Esophagus mucosa (tissue), 1 donor: ENCODE results near the gene FAAP24. TPM values are rescaled to one million over a fixed set of nuclear protein-coding genes. Genes with fewer than 3 reads are reported as not detected.
A peak's percentile ranks its signal among the peaks of the same experiment; 100 is the strongest.
"Not testable (repeated sequence)": the region's sequence is repeated elsewhere in the genome, so short reads cannot be mapped to it uniquely, and the experiment has no call there.

ENCODE experiments used
- ATAC-seq: fragments of 200-7000 bp; cut with Tn5 transposase; one replicate; pipeline ENCODE4 v1.9.1; 2020
- total RNA-seq: library from RNA; stranded (reverse); gene quantifications from one replicate; pipeline ENCODE4 v1.2.4, GENCODE V29; 2023
- donor health status: DM: yes; HTN: yes; CAD: no.

The FAAP24 gene
- 3.8 TPM for total RNA-seq

- peak; percentile 99 for ATAC-seq
Observed at GRCh38 chr19:32971715-32972540, at the start of gene FAAP24, which contains the start of gene CEP89. Gene FAAP24 (plus strand): TSS chr19:32972242. CDS start chr19:32973197, 955 bp downstream. Gene CEP89 (minus strand): TSS chr19:32971958. CDS start chr19:32971874, 84 bp downstream.

GRCh38 chr19:32924200-32924599, 47.8 kb upstream of the FAAP24 start:
- no peak for ATAC-seq

GRCh38 chr19:32928806-32929205, 43.2 kb upstream of the FAAP24 start:
- ATAC-seq, result no peak

- ATAC-seq, result no peak
Observed at GRCh38 chr19:32930567-32930966, 41.5 kb upstream of the FAAP24 start.

GRCh38 chr19:32933571-32933970, 38.5 kb upstream of the FAAP24 start:
- no peak for ATAC-seq

GRCh38 chr19:32935629-32936028, 36.4 kb upstream of the FAAP24 start:
- ATAC-seq, result no peak

- no peak for ATAC-seq
Observed at GRCh38 chr19:32936065-32936464, 36.0 kb upstream of the FAAP24 start.

GRCh38 chr19:32941273-32941672, 30.8 kb upstream of the FAAP24 start:
- not testable (repeated sequence) for ATAC-seq

- no peak for ATAC-seq
Observed at GRCh38 chr19:32945260-32945659, 26.8 kb upstream of the FAAP24 start.

GRCh38 chr19:32966750-32967149, 5.3 kb upstream of the FAAP24 start:
- no peak for ATAC-seq

GRCh38 chr19:32969549-32969948, 2.5 kb upstream of the FAAP24 start:
- ATAC-seq, result no peak

GRCh38 chr19:32971012-32971595, 938 bp upstream of the FAAP24 start:
- no peak for ATAC-seq

- ATAC-seq, result no peak
Observed at GRCh38 chr19:32976223-32976805, 4.3 kb downstream of the FAAP24 start.

- ATAC-seq, result no peak
Observed at GRCh38 chr19:32977280-32977679, 5.2 kb downstream of the FAAP24 start.

- ATAC-seq, result not testable (repeated sequence)
Observed at GRCh38 chr19:32977813-32978212, 5.8 kb downstream of the FAAP24 start.

GRCh38 chr19:32979807-32980206, 7.8 kb downstream of the FAAP24 start:
- not testable (repeated sequence) for ATAC-seq

GRCh38 chr19:32982488-32982887, 10.4 kb downstream of the FAAP24 start:
- ATAC-seq, result not testable (repeated sequence)

- ATAC-seq, result not testable (repeated sequence)
Observed at GRCh38 chr19:32988254-32988653, 16.2 kb downstream of the FAAP24 start.

- no peak for ATAC-seq
Observed at GRCh38 chr19:32988724-32989123, 16.7 kb downstream of the FAAP24 start.

- not testable (repeated sequence) for ATAC-seq
Observed at GRCh38 chr19:32995966-32996365, 23.9 kb downstream of the FAAP24 start.

- ATAC-seq, result not testable (repeated sequence)
Observed at GRCh38 chr19:32997061-32997464, 25.0 kb downstream of the FAAP24 start.

GRCh38 chr19:32997716-32998355, 25.8 kb downstream of the FAAP24 start:
- ATAC-seq, result no peak

- ATAC-seq, result no peak
Observed at GRCh38 chr19:32998722-32999121, 26.7 kb downstream of the FAAP24 start.
